Midbrain (tissue), 1 donor: Measurements from ENCODE around the gene UBE2O.

Experiments used
- DNase-seq: peaks from one replicate; lab custom pipeline; 2025; lab: John Stamatoyannopoulos, UW

The UBE2O gene

DNA sequence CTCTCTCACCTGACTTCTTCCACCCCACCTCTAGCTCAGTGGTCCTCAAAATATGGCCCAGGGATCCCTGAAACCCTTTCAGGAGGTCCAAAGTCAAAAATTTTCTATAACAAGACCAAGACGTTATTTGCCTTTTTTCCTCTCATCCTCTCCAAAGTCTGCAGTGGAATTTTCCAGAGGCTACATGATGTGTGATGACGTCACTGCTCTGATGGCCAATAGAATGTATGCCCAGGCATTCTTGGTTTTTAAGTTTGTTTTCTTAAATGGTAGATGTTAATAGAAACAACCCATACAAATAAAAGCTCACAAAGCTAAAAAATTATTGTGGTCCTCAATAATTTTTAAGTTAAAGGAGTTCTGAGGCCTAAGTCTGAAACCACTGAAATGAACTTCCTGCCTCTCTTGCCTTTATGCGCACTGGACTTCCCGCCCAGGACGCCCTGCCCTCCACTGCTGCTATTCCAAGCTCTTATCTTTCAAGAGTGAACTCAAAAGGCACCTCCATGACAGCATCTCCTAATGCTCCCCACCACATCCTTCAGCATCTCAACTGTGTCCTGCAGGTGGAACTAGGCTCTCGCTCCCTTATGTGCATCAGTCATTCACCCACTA is 13.5 kb downstream of the UBE2O start:
- DNase-seq = no peak

DNA sequence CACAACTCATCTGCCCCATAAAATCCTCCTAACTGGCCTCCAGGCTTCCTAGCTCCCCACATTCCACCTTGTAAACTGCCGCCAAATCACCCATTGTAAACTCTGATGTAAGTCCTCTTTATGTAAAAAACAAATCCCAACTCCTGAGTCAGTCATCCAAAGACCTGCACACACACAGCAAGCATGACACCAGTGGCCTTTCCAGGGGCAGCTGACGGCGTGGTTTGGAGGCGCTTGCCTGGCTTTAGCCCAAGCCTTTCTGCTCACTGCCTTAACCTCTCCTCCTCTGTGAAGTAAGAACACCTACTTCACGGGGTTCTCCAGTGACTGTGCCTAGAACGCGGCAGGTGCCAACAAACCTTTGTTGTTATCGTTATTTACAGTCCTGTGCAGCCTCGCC is 14.0 kb downstream of the UBE2O start:
- no peak for DNase-seq

DNA sequence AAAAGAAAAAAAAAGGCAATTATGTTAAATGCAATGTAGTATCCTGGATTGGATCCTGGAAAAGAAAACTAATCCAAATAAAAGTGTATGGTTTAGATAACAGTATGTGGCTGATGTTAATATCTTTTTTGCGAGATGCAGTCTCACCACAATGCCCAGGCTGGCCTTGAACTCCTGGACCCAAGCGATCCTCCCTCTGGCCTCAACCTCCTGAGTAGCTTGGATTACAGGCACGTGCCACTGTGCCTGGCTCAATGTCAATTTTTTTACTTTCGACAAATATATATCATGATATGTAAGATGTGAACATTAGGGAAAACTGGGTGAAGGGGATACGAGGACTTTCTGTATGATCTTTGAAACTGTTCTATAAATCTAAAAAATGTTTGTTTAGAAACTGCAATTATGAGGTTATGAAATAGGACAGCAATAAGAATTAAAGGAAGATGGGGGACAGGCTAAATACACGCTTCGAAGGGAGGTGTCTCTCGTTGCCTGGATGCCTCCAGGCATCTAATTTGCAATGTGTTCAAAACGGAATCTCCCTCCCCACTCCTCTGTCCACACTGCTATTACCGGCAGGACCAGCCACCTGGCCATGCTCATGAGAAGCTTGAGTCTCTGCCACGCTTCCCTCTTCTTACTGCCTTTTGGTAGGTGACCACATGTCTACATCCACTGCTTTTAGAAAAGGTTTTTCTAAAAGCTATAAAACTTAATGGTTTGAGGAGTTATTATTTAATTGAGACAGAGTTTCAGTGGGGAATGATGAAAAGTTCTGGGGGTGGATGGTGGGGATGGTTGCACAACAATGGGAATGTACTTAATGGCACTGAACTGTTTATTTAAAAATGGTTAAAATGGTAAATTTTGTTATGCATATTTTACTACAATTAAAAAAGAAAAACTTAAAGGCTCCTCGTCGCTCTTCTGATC is 15.2 kb downstream of the UBE2O start:
- no peak for DNase-seq

DNA sequence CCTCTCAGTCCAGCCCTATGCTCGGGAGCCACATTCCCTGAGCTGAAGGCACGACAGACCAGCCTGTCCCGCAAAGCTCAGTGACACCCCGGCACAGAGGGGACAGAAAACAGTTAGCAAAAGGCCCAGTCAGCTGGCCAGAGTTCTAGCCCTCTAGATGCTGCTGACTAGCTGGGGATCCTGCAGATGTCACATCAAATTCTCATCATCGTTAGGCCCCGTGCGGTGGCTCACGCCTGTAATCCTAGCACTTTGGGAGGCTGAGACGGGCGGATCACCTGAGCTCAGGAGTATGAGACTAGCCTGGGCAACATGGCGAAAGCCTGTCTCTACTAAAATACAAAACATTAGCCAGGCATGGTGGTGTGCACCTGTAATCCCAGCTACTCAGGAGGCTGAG is 17.2 kb downstream of the UBE2O start:
- no peak for DNase-seq

DNA sequence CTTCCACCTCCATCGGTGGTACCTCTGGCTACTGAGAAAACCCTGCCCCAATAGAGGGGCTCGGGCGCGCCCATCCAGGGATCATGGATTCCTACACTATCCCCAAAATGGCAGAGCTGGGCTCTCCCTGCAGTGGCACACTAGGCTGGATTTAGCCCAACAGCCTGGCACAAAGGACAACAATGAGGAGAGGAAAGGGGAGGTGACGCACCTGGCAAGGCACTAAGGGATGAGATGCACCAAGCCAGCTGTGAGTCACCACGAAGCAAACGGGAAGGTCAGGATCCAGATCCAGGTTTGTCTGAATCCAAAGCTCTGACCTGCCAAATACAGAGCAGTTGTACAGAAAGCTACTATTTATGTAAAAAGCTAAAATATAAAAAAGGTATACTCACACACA is 18.1 kb downstream of the UBE2O start:
- no peak for DNase-seq

DNA sequence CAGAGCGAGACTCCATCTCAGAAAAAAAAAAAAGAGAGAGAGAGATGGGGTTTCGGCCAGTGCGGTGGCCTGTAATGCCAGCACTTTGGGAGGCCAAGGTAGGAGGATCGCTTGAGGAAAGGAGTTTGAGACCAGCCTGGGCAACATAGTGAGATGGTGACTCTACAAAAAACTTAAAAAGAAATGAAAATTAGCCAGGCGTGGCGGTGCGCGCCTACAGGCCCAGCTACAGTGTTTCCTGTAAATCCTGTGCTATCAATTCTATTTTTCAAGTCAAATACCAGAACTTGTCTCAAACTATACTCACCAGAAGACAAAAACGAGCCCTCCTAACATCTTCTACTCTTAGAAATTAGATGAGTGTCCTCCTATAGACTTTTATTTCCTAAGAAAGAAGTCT is 19.3 kb downstream of the UBE2O start:
- no peak for DNase-seq

DNA sequence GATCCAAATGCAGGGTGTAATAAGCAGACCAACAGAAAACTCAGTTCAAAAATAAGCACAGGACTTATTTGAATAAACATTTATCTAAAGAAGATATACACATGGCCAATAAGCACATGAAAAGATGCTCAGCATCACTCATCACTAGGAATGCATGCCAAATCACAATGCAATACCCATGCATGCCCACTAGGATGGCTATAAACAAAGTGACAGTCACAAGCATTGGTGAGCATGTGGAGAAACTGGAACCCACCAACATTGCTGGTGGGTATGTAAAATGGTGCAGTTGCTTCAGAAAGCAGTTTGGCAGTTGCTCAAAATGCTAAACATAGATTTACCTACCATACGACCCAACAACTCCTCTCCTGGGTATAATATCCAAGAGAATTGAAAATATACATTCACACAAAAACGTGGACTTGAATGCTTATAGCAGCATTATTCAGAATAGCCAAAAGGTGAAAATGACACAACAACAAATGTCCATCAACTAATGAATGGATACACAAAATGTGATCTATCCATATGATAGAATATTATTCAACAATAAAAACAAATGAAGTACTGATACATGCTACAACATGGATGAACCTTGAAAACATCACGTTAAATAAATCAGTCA is 20.1 kb downstream of the UBE2O start:
- no peak for DNase-seq

DNA sequence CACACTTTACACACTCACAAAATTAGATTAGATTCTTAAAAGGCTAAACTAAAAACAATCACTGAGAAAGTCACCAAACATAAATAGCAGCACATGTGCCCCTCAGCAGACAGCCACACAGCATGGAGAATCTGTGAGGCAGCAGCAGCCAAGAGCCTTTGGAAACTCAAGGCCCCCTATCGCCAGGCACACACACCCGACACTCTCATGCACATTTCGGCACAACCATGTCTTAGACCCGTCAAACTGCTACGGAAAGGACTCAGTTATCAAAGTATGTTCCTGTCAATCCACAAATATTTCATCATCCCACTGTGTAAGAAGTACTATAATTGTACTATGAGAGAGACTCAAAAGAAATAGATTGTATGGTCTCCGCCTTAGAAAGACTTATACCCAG is 20.9 kb downstream of the UBE2O start:
- no peak for DNase-seq

DNA sequence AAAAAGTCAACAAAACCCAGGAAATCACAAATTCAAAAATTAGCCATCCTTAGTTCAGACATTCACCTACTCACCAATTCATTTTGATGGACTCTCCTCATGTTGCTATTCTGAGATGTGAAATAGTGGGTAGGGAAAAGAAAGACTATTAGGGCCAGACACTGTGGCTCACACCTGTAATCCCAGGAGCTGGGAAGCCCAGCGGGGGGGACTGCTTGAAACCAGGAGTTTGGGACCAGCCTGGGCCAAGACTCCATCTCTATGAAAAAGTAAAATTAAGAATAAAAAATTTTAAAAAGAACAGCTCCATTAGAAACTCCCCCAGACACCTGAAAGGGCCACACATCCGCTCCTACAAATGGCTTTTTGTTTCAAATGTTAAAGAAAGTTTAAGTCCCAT is 21.4 kb downstream of the UBE2O start:
- DNase-seq = no peak

DNA sequence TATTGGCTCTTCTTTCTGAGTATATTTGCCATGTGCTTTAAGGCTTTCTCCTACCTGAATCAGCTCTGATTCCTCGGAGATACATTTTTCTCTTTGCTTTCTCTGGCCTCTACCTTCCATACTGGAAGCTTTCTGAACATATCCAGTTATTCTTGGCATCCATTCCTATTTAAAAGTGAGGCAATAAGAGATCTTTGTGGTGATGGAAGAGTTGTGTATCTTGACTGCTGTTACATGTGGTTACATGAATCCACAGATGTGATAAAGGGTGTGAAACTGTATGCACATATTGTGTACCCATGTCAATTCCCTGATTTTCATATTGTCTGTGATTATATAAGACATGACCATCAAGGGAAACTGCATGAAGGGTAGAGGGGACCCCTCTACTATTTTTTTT is 24.4 kb downstream of the UBE2O start:
- DNase-seq = no peak

DNA sequence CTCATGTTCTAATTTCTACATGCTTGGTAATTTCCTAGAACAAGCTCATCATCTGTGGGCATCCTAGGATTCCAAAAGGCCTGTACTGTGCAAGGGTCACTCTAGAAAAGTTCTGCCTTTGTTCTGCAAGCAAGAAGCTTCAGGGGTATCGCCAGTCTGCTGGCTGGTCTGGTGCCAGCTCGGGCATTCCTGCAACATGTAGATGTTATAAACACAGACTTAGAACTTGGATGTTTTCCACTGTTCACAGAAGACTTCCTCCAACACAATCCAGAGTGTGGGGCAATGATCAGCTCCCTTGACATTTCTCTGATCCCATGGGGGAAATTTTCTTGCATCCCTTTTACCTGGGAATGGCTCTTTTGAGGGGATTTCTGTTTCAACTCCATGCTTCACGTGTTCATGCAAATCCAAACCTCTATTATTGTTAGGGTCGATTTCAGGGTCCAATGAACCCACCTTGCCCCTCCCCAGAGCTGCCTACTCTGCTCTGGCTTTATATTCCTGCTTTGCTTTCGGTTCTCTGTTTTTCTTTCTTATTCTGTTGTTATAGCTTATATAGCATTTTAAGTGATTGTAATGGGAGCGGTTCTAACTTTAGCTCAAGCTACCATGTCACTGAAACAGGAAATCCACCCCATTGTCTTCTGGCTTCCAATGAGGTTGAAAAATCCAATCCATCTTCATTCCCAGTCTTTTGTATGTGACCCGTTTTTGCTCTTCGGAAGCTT is 25.3 kb downstream of the UBE2O start:
- DNase-seq = no peak

DNA sequence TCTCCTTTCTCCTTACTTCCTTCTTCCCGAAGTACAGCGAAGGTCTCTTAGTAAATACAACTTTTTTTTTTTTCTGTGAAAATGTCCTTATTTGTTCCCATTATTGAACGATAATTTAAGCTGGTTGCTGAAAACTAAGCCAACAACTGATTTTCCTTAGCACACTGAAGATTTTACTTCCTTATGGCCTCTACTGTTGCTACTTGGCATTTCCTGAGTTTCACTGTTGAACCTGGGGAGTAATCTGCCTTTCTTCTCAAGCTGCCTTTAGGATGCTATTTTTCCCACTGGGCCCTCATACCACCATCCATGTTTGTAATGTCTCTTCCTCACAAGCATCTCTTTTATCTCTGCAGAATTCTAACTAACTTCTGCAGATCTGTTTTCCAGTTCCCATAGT is 26.1 kb downstream of the UBE2O start:
- DNase-seq = no peak

DNA sequence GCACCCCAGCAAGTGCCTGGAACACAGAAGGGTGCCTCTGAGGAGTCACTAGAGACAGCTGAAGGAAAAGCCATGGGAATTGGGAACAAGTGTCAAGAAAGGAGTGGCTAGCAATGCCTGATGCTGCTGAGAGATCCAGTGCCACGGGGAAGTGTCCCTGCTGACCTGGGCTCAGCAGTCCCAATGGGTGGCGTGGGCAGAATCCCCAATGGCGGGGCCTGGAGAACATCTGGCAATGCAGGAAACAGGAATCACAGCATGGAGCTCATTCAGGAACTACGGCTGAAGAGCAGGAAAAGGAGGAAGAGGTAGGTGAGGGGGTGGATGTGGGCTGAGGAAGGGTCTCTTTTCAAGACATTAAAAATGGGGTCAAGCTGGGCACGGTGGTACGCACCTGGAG is 30.1 kb downstream of the UBE2O start:
- DNase-seq = no peak

DNA sequence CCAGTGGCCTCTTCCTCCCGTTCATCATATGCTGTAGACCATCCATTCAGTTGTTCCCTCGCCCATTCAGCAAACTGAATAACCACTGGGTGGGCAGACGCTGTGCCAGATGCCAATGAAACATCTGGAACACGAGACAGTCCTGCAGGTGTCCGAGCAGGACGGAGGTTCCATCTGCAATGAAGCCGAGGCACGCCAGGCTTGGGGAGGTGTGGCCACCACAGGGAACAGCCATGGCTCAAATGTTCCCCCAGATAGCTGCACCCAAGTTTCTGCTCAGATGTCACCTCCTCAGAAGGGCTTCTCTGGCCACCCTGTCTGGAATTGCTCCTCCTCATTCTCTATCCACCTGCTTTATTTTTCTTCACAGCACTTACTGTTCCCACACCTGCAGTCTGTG is 30.5 kb downstream of the UBE2O start:
- DNase-seq = no peak

DNA sequence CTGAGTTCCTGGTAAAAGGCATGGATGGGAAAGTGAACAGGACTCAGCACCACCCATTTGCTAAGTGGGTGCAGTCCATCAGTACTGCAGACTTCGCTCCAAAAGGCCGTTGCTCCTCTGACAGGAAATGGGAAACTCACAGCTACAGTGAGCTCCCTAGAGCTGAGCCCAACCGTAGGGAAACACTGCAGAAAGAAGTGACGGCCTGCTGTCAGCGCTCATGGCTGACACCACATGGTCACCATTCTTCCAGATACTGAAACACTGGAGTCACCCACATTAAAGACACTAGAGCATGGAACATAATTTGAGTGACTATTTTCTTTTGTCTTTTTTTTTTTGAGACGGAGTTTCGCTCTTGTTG is 31.9 kb downstream of the UBE2O start:
- no peak for DNase-seq

DNA sequence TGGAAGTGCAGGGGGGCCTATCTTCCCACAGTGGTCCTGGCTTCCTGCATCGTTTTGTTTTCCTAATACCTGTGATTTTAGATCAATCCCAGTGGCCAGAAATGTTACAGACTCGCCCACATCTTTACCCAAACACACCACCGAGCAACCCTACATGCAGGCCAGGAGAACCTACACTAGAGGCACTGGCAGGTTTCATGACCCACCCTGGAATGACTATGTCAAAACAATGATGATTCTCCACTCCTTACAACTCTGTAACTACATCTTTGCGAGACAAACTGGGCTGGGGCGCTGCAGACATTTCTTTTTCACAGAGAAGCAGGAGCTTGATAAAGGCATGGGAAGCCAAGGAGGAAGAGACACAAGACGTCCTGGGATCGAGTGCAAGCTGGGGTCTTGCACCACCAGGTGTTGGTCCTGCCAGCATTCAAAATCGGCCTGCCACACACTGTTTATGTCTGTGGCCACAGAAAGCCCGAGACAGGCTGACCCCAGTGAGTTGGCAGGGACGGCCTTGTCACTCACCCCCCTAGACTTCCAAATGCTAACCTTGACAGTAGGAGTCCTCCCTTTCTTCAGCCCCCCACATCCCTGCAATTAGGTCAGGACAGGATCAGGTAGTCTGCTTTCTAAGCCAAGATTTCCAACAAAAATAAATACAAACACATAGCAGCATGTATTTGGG is 32.5 kb downstream of the UBE2O start:
- DNase-seq = no peak

DNA sequence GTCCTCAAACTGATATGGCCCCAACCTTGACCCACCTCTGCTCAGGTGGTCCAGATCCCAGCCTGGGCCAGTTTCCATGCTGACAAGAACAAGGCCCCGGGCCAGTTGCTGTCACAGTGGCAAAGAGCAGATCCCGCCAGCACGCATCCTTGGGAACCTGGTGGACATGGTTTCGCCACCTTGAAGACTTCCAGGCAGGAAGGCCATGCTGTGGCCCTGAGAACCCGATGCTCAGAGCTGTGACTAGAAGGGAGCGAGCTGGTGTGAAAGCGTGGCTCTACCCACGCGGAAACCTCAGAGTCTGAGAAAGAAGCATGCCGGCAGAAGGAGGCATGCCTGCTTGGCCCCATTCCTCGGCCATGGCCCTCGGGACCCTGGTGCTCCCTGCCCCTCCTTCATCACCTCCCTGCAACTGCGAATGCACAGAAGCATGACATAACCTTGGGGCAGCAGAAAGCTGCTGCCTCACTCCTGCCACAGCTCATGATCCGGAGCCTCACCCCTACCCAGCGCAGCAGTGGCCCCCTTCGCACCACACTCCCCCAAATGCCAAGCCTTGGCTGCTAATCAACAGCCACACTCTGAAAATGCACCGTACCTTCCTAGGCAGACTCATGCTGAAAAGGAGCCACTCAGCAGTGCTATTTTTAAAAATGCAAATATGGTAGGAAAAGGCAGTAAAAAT is 33.2 kb downstream of the UBE2O start:
- no peak for DNase-seq

DNA sequence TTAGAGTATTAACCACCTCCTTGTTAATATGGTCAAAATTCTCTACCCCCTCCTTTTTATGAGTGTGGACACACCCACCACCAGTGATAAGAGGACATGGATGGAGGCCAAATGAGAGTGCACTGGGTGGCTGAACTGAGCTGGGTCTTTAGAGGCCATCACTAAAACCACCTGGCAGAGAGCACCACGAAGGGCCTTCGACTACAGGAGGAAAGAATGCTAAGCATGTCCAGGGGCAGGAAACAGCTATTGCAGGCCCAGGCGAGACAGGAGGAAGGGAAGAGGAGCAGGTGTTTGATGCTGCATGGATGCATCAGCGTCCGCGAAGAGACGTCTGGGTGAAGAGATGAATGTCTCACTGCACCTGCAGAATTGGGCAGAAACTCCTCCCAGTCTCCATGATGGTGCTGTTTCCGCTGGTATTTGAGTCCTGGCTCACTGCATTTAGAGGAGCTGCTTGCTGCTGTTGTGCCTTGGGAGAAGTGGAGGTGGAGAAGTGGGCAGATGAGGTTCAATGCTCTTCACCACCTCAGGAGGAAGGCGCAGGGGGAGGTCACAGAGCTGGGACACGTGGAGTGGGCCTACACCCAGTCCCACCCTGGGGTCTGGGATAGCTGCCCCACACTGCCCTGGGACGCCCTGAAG is 35.3 kb downstream of the UBE2O start:
- no peak for DNase-seq

DNA sequence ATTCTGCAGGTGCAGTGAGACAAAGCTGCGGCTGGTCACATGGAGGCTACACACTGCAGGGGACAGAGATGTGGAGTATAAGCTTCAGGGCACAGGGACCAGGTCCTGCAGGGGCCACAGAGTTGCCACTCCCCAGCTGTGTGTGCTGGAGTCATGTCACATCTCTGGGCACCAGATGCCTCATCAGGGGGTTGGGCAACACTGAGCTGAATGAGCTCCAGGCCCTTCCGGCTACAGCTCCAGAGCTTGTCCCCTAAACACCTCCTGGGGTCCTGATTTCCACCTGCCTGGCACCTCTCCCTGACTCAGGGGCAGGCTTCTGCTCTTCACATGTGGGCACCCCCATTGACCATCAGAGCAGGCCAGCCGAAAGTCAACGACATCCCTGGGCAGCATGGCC is 36.1 kb downstream of the UBE2O start:
- no peak for DNase-seq

DNA sequence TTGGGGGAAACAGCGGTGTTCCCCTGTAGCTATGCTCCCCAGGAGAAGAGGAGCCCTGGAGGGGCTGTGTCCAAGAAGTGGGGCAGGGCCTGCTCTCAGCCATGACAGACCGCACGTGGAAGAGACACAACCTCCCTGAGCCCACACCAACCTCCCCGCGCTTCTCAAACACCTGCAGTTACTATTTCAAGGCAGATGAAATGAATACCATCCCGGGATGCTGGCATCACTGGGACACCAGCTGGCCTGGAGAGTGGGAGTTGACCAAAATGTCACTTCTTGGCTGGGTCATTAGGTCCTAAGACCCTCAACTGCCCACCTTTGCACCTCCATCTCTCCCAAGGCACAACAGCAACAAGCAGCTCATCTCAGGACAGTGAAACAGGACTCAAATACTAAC is 36.5 kb downstream of the UBE2O start:
- DNase-seq = no peak

DNA sequence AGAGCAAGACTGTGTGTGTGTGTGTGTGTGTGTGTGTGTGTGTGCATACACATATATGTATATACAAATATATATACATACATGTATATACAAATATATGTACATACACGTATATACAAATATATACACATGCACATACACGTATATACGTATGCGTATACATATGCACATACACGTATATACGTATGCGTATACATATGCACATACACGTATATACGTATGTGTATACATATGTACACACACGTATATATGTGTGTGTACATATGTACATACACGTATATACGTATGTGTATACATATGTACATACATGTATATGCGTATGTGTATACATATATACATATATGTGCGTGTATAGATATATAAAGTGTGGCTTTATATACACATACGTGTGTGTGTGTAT is 37.2 kb downstream of the UBE2O start:
- DNase-seq = no peak
